Caco-2 (cell line): ENCODE data around the gene TSPAN14. TPM values are rescaled to one million over a fixed set of nuclear protein-coding genes. Genes with fewer than 3 reads are reported as not detected.

ENCODE experiments used
- BruUV-seq: library from RNA; stranded (reverse); fragments of 400-500 nt; replicated peaks from 2 replicates; lab custom pipeline; 2021; lab: Mats Ljungman, UMichigan
- CTCF ChIA-PET: fragments of 300-600 bp; sonication (Branson Sonifier 250); formaldehyde crosslinking; loops from one replicate; lab custom pipeline; 2022; ENCODE audit warnings: antibody characterized with exemption; lab: Charles Lee
- POLR2A ChIA-PET: fragments of 300-600 bp; sonication (Branson Sonifier 250); formaldehyde crosslinking; loops from one replicate; lab custom pipeline; 2022; ENCODE audit warnings: antibody characterized with exemption; lab: Charles Lee
- DNase-seq, 2 experiments: peaks; one replicate each; pipeline versions ENCODE4 v3.0.0 to v3.0.0-alpha.2; 2020 to 2022
- H3K27me3 ChIP-seq: replicated peaks from 2 replicates; pipeline ENCODE4 v1.6.0; 2011; ENCODE audit warnings: low read length; ENCODE audit not compliant: control insufficient read depth, insufficient read depth
- H3K36me3 ChIP-seq: 2 replicates; pipeline ENCODE4 v1.5.1; 2011; ENCODE audit warnings: low read length; ENCODE audit not compliant: control insufficient read depth, insufficient read depth
- H3K4me1 ChIP-seq: fragments of 250-450 bp; sonication (Bioruptor Pico); 2 replicates; pipeline ENCODE4 v1.5.1; 2020; ENCODE audit warnings: mild to moderate bottlenecking
- H3K4me3 ChIP-seq: 2 replicates; pipeline ENCODE4 v1.5.1; 2011; ENCODE audit warnings: low read depth, mild to moderate bottlenecking, control low read depth, low read length
- H3K9me3 ChIP-seq: fragments of 250-450 bp; sonication (Bioruptor Pico); 2 replicates; pipeline ENCODE4 v1.5.1; 2020; ENCODE audit warnings: mild to moderate bottlenecking, moderate library complexity
- H3K27ac Mint-ChIP-seq: one replicate; pipeline ENCODE4 v1.8.0; 2022; ENCODE audit warnings: mixed read lengths; ENCODE audit not compliant: unreplicated experiment
- H3K27me3 Mint-ChIP-seq: one replicate; pipeline ENCODE4 v1.8.0; 2022; ENCODE audit warnings: mixed read lengths; ENCODE audit not compliant: insufficient read depth, unreplicated experiment
- H3K36me3 Mint-ChIP-seq: one replicate; pipeline ENCODE4 v1.8.0; 2022; ENCODE audit warnings: mild to moderate bottlenecking, mixed read lengths; ENCODE audit not compliant: insufficient read depth, unreplicated experiment
- H3K4me1 Mint-ChIP-seq: one replicate; pipeline ENCODE4 v1.8.0; 2022; ENCODE audit warnings: low read depth, mixed read lengths; ENCODE audit not compliant: unreplicated experiment
- H3K4me3 Mint-ChIP-seq: one replicate; pipeline ENCODE4 v1.8.0; 2022; ENCODE audit warnings: mild to moderate bottlenecking, moderate library complexity, mixed read lengths; ENCODE audit not compliant: unreplicated experiment
- H3K9me3 Mint-ChIP-seq: one replicate; pipeline ENCODE4 v1.8.0; 2022; ENCODE audit warnings: mixed read lengths; ENCODE audit not compliant: unreplicated experiment
- intact Hi-C: fragments of 100-400 bp; cut with micrococcal nuclease; formaldehyde crosslinking; loops from one replicate; pipeline ENCODE4 v1.10.0; 2022; ENCODE audit not compliant: unreplicated experiment
- total RNA-seq: library from RNA; stranded (reverse); gene quantifications from 2 replicates; pipeline ENCODE4 v1.2.3, GENCODE V29; 2022
- TF ChIP-seq, protein P1 (sequence below), 2 experiments: fragments of 200-600 bp in 1 of 2; IDR thresholded peaks; 1 replicate in 1 of 2; 2 replicates in 1 of 2; pipeline versions ENCODE4 v1.5.1 to v1.8.0; 2011 to 2022; ENCODE audit warnings: antibody characterized with exemption in 1 of 2, control low read depth in 1 of 2, inconsistent platforms in 1 of 2, low read depth in 1 of 2, low read length in 1 of 2, mild to moderate bottlenecking in 1 of 2, moderate library complexity in 1 of 2; ENCODE audit not compliant: insufficient read depth in 1 of 2, severe bottlenecking in 1 of 2, unreplicated experiment in 1 of 2

Gene TSPAN14
- total RNA-seq, 1 experiment from 2014 or later: 140 TPM

DNA sequence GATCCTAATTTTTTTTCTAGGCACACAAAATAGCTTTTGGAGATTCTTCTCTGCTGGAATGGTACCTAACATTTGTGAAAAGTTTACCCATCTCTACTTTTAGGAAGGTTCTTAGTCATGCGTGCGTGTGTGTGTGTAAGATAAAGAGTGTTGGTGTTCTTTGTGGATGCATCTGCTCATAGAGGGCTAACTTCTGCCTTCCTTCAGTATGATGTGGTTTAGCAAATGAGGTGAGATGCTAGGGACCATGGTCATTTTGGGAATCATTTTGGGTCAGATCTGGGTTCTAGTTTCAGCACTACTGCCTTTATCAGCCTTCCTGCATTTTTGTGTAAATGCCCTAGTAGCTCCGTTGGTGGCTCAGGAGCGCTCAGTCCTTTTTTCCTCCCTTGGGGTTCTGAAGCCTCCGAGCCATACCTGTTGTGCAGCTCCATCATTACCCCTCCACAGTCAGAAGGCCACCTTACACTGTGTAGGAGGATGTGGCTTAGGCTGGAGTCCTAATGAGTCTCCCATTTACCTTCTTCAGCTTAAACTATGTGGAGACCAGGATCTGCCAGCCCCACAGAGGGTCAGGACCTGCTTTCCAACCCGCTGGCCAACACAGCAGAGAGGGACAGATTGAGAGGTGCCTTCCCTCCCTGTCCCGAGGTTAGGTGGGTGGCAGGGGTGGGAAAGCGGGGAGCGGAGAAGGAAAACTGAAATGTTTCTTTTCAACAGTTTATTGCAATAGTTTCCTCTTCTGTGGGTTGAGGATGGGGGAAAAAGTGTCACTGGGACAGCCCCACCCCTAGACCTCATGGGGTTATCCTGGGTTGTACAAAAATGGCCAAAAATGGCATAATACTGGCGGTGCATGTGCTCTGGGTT lies 31.2 kb downstream of the TSPAN14 start:
- peaks cover 80% of the 10 kb centered on the region for H3K36me3 Mint-ChIP-seq
- TF ChIP-seq, protein P1, sequence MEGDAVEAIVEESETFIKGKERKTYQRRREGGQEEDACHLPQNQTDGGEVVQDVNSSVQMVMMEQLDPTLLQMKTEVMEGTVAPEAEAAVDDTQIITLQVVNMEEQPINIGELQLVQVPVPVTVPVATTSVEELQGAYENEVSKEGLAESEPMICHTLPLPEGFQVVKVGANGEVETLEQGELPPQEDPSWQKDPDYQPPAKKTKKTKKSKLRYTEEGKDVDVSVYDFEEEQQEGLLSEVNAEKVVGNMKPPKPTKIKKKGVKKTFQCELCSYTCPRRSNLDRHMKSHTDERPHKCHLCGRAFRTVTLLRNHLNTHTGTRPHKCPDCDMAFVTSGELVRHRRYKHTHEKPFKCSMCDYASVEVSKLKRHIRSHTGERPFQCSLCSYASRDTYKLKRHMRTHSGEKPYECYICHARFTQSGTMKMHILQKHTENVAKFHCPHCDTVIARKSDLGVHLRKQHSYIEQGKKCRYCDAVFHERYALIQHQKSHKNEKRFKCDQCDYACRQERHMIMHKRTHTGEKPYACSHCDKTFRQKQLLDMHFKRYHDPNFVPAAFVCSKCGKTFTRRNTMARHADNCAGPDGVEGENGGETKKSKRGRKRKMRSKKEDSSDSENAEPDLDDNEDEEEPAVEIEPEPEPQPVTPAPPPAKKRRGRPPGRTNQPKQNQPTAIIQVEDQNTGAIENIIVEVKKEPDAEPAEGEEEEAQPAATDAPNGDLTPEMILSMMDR (IDR thresholded peaks at IDR 0.05; ENCODE audit: insufficient read depth in 1 of 2, low read depth in 1 of 2, low read length in 1 of 2, severe bottlenecking in 1 of 2, unreplicated experiment in 1 of 2): no peak
- peaks cover 3% of the 10 kb centered on the region; the same call in 1 of the 2 replicates for H3K36me3 ChIP-seq
- H3K4me3 ChIP-seq: no peak overlapping the region
- H3K27ac Mint-ChIP-seq: peak overlapping the region; percentile 84
- H3K27me3 ChIP-seq: no peaks in the 10 kb centered on the region
- intact Hi-C loops: no loop called here
- H3K4me1 ChIP-seq: peaks cover 33% of the 10 kb centered on the region
- H3K4me3 Mint-ChIP-seq: peak overlapping the region; percentile 39
- H3K4me1 Mint-ChIP-seq: peaks cover 32% of the 10 kb centered on the region
- H3K9me3 ChIP-seq: no peaks in the 10 kb centered on the region
- H3K9me3 Mint-ChIP-seq: no peaks in the 10 kb centered on the region
- ChIA-PET POLR2A (no interaction called here), CTCF (no interaction called here)
- no TSS peak for BruUV-seq
- H3K27me3 Mint-ChIP-seq: no peaks in the 10 kb centered on the region
- DNase-seq: no peak

DNA sequence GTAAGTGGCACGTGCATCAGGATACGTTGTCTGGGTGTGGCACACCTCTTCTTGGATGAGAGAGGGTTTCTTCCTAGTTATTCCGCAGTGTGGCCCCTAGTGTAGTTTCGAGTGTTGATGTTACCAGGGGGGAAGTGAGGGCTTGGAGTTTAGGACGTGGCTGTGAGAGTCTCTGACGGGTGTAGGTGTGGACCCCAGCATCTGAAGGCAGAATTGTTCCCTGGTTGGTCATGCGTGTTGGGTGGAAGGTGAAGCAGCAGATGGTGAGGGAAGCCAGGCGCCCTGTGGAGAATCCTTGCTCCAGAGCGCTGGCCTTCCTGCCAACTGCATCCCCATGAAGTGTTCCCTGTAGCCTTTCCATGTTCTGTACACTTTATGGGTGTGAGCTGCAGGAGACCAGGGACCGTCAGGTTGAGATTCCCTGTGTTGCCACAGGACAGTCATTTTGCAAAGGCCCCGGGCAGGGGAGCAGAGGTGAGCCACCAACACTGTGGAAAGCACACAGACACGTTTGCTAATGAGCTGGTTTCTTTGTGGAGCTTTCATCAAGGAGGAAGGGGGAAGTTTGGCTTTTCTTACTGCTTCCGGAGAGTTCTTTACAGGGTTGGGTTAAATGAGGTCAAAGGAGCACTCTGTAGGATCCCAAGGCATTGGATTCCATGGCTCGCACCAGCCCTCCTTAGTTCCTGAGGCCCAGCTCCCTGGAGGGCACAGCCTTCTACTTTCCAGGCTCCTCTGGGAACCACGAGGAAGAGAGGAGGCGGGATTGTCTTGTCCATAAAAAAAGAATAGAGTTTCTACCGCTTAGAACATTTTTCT lies 32.0 kb downstream of the TSPAN14 start:
- intact Hi-C loops: no loop called here
- peak overlapping the region; percentile 84 for H3K27ac Mint-ChIP-seq
- peaks cover 3% of the 10 kb centered on the region; the same call in 1 of the 2 replicates for H3K36me3 ChIP-seq
- no peaks in the 10 kb centered on the region for H3K27me3 ChIP-seq
- peaks cover 36% of the 10 kb centered on the region for H3K4me1 ChIP-seq
- peaks cover 39% of the 10 kb centered on the region for H3K4me1 Mint-ChIP-seq
- H3K4me3 Mint-ChIP-seq: peak overlapping the region; percentile 39
- no peaks in the 10 kb centered on the region for H3K27me3 Mint-ChIP-seq
- no peak for DNase-seq
- ChIA-PET CTCF (interaction anchor here (0.7 kb wide), 1 partner anchor 20 kb away, joined by 3 read pairs; no protein-coding TSS in a partner anchor), POLR2A (no interaction called here)
- TF ChIP-seq, protein P1 (IDR thresholded peaks at IDR 0.05; ENCODE audit: insufficient read depth in 1 of 2, low read depth in 1 of 2, low read length in 1 of 2, severe bottlenecking in 1 of 2, unreplicated experiment in 1 of 2): no peak
- BruUV-seq: no TSS peak
- H3K9me3 ChIP-seq: no peaks in the 10 kb centered on the region
- no peaks in the 10 kb centered on the region for H3K9me3 Mint-ChIP-seq
- peaks cover 78% of the 10 kb centered on the region for H3K36me3 Mint-ChIP-seq
- H3K4me3 ChIP-seq: no peak overlapping the region

DNA sequence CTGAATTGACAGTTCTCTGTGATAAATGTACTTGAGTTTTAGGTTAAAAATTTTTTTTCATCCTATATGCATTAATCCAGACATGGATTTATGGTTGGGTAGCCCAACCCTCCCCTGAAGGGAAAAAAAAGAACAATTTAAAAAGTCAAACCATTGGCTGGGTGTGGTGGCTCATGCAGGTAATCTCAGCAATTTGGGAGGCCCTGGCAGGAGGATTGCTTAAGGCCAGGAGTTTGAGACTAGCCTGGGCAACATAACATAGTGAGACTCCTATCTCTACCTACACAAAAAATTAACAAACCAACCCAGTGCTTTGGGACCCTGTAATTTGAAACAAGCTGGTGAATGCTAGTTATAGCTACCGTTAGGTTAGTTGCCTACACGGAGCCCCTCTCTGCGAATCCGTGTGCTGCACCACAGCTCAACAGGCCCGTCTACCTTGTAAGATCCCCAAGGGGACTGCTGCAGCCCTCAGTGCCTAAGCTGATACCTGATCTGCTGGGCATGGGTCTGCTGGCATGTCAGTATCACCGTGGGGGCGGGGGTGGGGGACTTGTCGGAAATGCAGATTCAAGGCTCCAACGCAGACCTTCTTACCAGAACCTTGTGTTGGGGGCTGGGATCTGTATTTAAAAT lies 32.8 kb downstream of the TSPAN14 start:
- intact Hi-C loops: no loop called here

More for the DNA sequence above, 32.8 kb downstream of the TSPAN14 start:
- H3K4me3 ChIP-seq: no peak overlapping the region
- DNase-seq: no peak
- TF ChIP-seq, protein P1 (IDR thresholded peaks at IDR 0.05; ENCODE audit: insufficient read depth in 1 of 2, low read depth in 1 of 2, low read length in 1 of 2, severe bottlenecking in 1 of 2, unreplicated experiment in 1 of 2): no peak
- Mint-ChIP-seq H3K27me3 (no peaks in the 10 kb centered on the region), H3K4me3 (no peak overlapping the region), H3K36me3 (peaks cover 78% of the 10 kb centered on the region), H3K9me3 (no peaks in the 10 kb centered on the region), H3K27ac (peak overlapping the region; percentile 84), H3K4me1 (peaks cover 46% of the 10 kb centered on the region)
- H3K27me3 ChIP-seq: no peaks in the 10 kb centered on the region
- BruUV-seq: no TSS peak
- ChIA-PET POLR2A (no interaction called here), CTCF (interaction anchor here (0.6 to 0.7 kb wide), 2 partner anchors 19 to 227 kb away, joined by 3 read pairs; no protein-coding TSS in a partner anchor)
- no peaks in the 10 kb centered on the region for H3K9me3 ChIP-seq
- peaks cover 3% of the 10 kb centered on the region; the same call in 1 of the 2 replicates for H3K36me3 ChIP-seq
- peaks cover 44% of the 10 kb centered on the region for H3K4me1 ChIP-seq
